SU-DHL-6 (cell line): ENCODE measurements around the gene SLC25A42.

Source experiments
- H2AFZ ChIP-seq: fragments of 200-600 bp; sonication (generic); 2 replicates; pipeline ENCODE4 v1.6.1; 2014; ENCODE audit warnings: low read depth, mild to moderate bottlenecking, moderate library complexity, mixed read lengths, antibody characterized with exemption, low read length; ENCODE audit not compliant: severe bottlenecking
- H3F3A ChIP-seq: fragments of 200-600 bp; shearing (Covaris generic); 2 replicates; pipeline ENCODE4 v1.6.0; 2016; ENCODE audit warnings: antibody characterized with exemption, mild to moderate bottlenecking; ENCODE audit not compliant: insufficient read depth
- H3K27ac ChIP-seq: fragments of 200-600 bp; sonication (generic); 2 replicates; pipeline ENCODE4 v1.5.1; 2016; ENCODE audit warnings: low read depth, mild to moderate bottlenecking, low read length, moderate library complexity, mixed read lengths
- H3K27me3 ChIP-seq: fragments of 200-600 bp; sonication (generic), shearing (Covaris generic); 2 replicates; pipeline ENCODE4 v1.6.0; 2014; ENCODE audit warnings: mild to moderate bottlenecking, low read length
- H3K36me3 ChIP-seq: fragments of 200-600 bp; sonication (generic); 2 replicates; pipeline ENCODE4 v1.6.1; 2014; ENCODE audit warnings: mild to moderate bottlenecking, low read length, mixed read lengths
- H3K4me2 ChIP-seq: fragments of 300-600, 200-600 bp; shearing (Covaris generic), sonication (generic); 2 replicates; pipeline ENCODE4 v1.6.0; 2014; ENCODE audit warnings: low read length, low read depth, mild to moderate bottlenecking; ENCODE audit not compliant: poor library complexity, severe bottlenecking
- H3K4me3 ChIP-seq: fragments of 200-600 bp; sonication (generic); 2 replicates; pipeline ENCODE4 v1.5.1; 2014; ENCODE audit warnings: antibody characterized with exemption, low read length, mild to moderate bottlenecking, mixed read lengths; ENCODE audit not compliant: insufficient read depth, poor library complexity, severe bottlenecking
- H3K79me2 ChIP-seq: fragments of 200-600 bp; sonication (generic); 2 replicates; pipeline ENCODE4 v1.6.1; 2014; ENCODE audit warnings: mild to moderate bottlenecking, low read length, moderate library complexity; ENCODE audit not compliant: insufficient read depth
- H3K9ac ChIP-seq: fragments of 200-600 bp; sonication (generic); 2 replicates; pipeline ENCODE4 v1.7.0; 2014; ENCODE audit warnings: mild to moderate bottlenecking, low read length
- H3K9me2 ChIP-seq: fragments of 200-600 bp; sonication (generic); replicated peaks from 2 replicates; pipeline ENCODE4 v1.6.1; 2014; ENCODE audit warnings: low read length; ENCODE audit not compliant: insufficient read depth
- H3K9me3 ChIP-seq: fragments of 200-600 bp; sonication (generic); 2 replicates; pipeline ENCODE4 v1.6.1; 2014; ENCODE audit warnings: low read length, mixed read lengths; ENCODE audit not compliant: insufficient read depth
- H4K20me1 ChIP-seq: fragments of 200-600 bp; sonication (generic); 2 replicates; pipeline ENCODE4 v1.6.1; 2014; ENCODE audit warnings: low read depth, mild to moderate bottlenecking, antibody characterized with exemption, low read length, moderate library complexity, mixed read lengths
- EZH2phosphoT487 ChIP-seq: fragments of 200-600 bp; sonication (generic), shearing (Covaris generic); conservative IDR thresholded peaks from 2 replicates; pipeline ENCODE4 v1.6.1; 2018; ENCODE audit warnings: mild to moderate bottlenecking, antibody characterized with exemption, low read length, moderate library complexity, mixed read lengths
- TF ChIP-seq, protein P1 (sequence below): fragments of 200-600 bp; sonication (generic); IDR thresholded peaks from one replicate; pipeline ENCODE4 v1.5.1; 2017; ENCODE audit warnings: antibody characterized with exemption, mild to moderate bottlenecking, low read length, moderate library complexity; ENCODE audit not compliant: insufficient read depth, poor library complexity, severe bottlenecking

The SLC25A42 gene

DNA sequence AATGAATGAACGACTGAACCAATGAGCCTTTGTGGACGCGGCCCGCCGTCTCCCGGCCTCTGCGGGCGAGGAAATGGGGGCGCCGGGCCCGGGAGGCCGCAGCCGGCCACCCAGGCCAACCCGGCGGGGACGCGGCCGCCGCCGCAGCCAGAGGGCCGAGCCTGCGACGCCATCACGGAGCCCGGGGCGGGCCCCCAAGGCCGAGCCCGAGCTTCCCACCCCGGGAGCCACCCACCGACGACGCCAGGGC, 30.7 kb upstream of the SLC25A42 start:
- H2AFZ ChIP-seq = no peak overlapping the region
- peaks cover 13% of the 10 kb centered on the region for H3K36me3 ChIP-seq
- TF ChIP-seq, protein P1, sequence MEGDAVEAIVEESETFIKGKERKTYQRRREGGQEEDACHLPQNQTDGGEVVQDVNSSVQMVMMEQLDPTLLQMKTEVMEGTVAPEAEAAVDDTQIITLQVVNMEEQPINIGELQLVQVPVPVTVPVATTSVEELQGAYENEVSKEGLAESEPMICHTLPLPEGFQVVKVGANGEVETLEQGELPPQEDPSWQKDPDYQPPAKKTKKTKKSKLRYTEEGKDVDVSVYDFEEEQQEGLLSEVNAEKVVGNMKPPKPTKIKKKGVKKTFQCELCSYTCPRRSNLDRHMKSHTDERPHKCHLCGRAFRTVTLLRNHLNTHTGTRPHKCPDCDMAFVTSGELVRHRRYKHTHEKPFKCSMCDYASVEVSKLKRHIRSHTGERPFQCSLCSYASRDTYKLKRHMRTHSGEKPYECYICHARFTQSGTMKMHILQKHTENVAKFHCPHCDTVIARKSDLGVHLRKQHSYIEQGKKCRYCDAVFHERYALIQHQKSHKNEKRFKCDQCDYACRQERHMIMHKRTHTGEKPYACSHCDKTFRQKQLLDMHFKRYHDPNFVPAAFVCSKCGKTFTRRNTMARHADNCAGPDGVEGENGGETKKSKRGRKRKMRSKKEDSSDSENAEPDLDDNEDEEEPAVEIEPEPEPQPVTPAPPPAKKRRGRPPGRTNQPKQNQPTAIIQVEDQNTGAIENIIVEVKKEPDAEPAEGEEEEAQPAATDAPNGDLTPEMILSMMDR = no peak
- no peak for TF ChIP-seq EZH2phosphoT487
- no peaks in the 10 kb centered on the region for H3K27me3 ChIP-seq
- H3K9me2 ChIP-seq = no peaks in the 10 kb centered on the region
- no peaks in the 10 kb centered on the region for H3K9me3 ChIP-seq
- H3K4me3 ChIP-seq = peak overlapping the region; percentile 62
- H3F3A ChIP-seq = no peaks in the 10 kb centered on the region
- peak overlapping the region; percentile 81 for H3K9ac ChIP-seq
- H3K4me2 ChIP-seq = peak overlapping the region; percentile 76
- peaks cover 82% of the 10 kb centered on the region for H3K79me2 ChIP-seq
- H3K27ac ChIP-seq = peak overlapping the region; percentile 81
- H4K20me1 ChIP-seq = no peaks in the 10 kb centered on the region

DNA sequence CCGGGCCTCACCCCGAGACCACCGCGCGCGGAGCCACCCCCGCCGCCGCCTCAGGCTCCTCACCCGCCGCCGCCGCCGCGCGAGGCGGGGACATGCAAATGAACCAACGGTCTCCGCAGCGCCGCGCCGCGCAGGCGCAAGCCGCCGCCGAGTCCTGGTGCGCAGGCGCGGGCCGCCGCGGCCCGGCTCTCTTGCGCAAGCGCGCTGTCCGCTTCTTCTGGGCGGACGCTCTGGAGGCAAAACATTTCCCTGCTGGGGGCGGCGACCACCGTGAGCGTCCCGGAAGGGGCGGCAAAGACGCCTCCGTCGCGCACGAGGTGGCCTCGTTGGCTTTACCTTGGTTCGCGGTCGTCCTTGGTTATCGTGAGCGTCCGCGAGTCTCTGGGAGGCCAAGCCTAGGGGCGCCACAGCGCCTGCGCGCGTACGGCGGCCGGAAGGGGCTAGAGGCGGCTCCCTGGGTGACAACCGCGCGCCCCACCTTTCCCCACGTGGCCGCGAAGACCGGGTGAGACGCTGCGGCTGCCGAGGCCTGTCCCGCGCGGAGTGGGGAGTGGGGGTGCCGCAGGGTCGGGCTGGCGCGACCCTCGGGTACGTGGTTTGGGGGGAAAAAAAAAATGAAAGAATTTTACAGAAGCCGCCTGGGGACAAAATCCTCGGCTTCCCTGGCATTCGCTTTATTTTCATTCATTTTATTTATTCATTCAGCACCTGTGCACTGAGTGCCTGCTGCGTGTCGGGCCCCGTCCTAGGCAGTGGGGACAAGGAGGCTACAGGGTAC, 30.2 kb upstream of the SLC25A42 start, which contains the start of the genes ARMC6 and SUGP2:
Gene ARMC6, plus strand, starts transcription at position 178 of the 778 bp plus-strand sequence. CDS start 607 bp downstream, outside the sequence.
Gene SUGP2, minus strand, starts transcription at position 92 of the 778 bp plus-strand sequence. CDS start 2,446 bp downstream, outside the sequence.
- H3K79me2 ChIP-seq = peaks cover 84% of the 10 kb centered on the region
- H3K27me3 ChIP-seq = no peaks in the 10 kb centered on the region
- peak within 1 kb of the TSS; percentile 81 for H3K27ac ChIP-seq
- H4K20me1 ChIP-seq = no peaks in the 10 kb centered on the region
- H2AFZ ChIP-seq = peak within 1 kb of the TSS; percentile 49
- H3K4me2 ChIP-seq = peak within 1 kb of the TSS; percentile 98
- H3K4me3 ChIP-seq = peak within 1 kb of the TSS; percentile 79
- H3K36me3 ChIP-seq = peaks cover 13% of the 10 kb centered on the region
- no peaks in the 10 kb centered on the region for H3K9me3 ChIP-seq
- H3K9ac ChIP-seq = peak within 1 kb of the TSS; percentile 81
- TF ChIP-seq, protein P1 = no peak
- no peak for TF ChIP-seq EZH2phosphoT487
- H3K9me2 ChIP-seq = no peaks in the 10 kb centered on the region
- no peaks in the 10 kb centered on the region for H3F3A ChIP-seq

DNA sequence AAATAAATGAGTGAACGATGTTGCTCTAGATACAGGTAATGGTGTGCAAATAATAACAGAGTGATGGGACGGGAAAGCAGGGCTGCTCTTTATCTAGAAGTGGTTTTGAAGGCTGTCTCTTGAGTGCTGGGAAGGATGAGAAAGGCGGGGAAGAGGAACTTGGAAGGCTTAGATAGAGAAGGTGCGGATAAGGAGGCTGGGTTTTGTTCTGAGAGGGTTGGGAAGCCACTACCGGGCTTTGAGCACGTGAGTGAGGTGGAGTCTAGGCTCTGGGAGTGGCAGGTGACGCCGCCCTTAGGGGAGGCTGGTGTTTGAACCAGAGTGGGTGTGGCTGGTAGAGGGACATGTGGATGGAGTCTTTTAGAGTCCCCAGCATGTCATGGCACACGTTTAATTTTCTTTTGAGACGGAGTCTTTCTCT, 29.6 kb upstream of the SLC25A42 start:
- no peaks in the 10 kb centered on the region for H3K27me3 ChIP-seq
- peak overlapping the region; percentile 81 for H3K27ac ChIP-seq
- peak overlapping the region; percentile 81 for H3K9ac ChIP-seq
- H3K9me3 ChIP-seq = no peaks in the 10 kb centered on the region
- no peaks in the 10 kb centered on the region for H4K20me1 ChIP-seq
- H3K9me2 ChIP-seq = no peaks in the 10 kb centered on the region
- peak overlapping the region; percentile 49 for H2AFZ ChIP-seq
- H3K4me3 ChIP-seq = peak overlapping the region; percentile 79
- H3K4me2 ChIP-seq = peak overlapping the region; percentile 98
- peaks cover 86% of the 10 kb centered on the region for H3K79me2 ChIP-seq
- peaks cover 13% of the 10 kb centered on the region for H3K36me3 ChIP-seq
- TF ChIP-seq EZH2phosphoT487 = no peak
- TF ChIP-seq, protein P1 = no peak
- no peaks in the 10 kb centered on the region for H3F3A ChIP-seq
